HG03066 (cell line): ENCODE measurements around the gene DRD3.

Experiments used
- ATAC-seq: cut with Tn5 transposase; IDR thresholded peaks from one replicate; pipeline ENCODE4 v1.9.1; 2021; ENCODE audit warnings: low read depth; ENCODE audit not compliant: unreplicated experiment

The DRD3 gene

DNA sequence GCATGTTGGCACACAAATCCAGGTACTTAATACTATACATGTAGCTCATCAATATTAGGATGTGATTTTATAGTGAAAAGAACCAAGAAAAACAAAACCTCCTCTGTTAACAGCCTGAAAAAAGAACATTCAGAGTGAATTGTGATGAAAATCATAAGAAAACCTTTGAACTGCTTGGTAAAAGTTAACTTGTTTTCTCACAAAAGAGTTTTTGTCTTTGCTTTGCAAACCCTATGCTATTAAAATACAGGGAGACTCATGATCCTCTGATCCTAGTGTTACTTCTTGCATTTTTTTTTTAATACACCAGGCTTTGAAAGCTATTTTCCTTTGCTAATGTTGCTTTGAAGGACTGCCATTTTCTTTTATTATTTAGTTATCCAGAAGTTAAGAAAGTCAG is 98.7 kb downstream of the DRD3 start:
- ATAC-seq: no peak

DNA sequence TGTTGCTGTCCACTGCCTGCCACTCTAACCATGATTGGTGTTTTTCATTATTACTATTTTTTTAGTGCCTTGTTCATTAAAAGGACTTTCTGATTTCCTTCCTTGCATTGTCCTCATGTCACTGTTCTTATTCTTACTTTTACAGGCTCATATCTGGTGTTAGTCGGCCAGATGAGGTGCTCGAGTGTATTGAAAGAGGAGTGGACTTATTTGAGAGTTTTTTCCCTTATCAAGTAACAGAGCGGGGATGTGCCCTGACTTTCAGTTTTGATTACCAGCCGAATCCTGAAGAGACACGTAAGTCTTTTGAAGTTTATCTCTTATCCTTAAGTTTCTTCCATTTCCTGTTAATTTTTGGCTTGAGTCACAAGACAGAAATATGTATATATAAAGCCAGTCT is 99.1 kb downstream of the DRD3 start:
- no peak for ATAC-seq

DNA sequence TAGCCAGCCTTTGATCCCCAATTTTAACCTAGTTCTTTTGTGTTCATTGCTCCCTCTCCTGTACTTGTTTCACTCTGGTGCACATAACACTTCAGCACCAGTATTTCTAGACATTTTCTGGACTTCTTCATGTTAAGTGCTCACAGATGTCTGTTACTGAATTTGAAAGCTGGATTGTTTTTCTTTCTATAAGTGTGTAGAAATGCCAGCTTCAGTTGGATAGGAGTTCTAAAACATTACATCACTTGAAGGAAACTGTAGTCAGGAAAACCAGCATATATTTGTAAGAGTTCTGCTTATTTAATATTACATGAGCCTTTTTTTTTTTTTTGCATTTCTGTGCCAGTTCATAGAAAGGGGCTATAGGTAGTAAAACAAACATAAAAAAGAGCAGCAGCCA is 100.7 kb downstream of the DRD3 start:
- no peak for ATAC-seq
